Calu3 (cell line): Measurements from ENCODE around the gene RCOR1. TPM values are rescaled to one million over a fixed set of nuclear protein-coding genes. Genes with fewer than 3 reads are reported as not detected.

Experiments used
- BruUV-seq: library from RNA; stranded (reverse); fragments of 400-500 nt; replicated peaks from 2 replicates; lab custom pipeline; 2021; lab: Mats Ljungman, UMichigan
- CTCF ChIA-PET: fragments of 300-600 bp; sonication (Branson Sonifier 250); formaldehyde crosslinking; loops from one replicate; lab custom pipeline; 2022; ENCODE audit warnings: antibody characterized with exemption; lab: Charles Lee
- DNase-seq: peaks from one replicate; pipeline ENCODE4 v3.0.0; 2022
- H3K27ac Mint-ChIP-seq: one replicate; pipeline ENCODE4 v1.8.0; 2022; ENCODE audit warnings: mixed read lengths; ENCODE audit not compliant: unreplicated experiment
- H3K27me3 Mint-ChIP-seq: one replicate; pipeline ENCODE4 v1.8.0; 2022; ENCODE audit warnings: mixed read lengths; ENCODE audit not compliant: unreplicated experiment
- H3K36me3 Mint-ChIP-seq: one replicate; pipeline ENCODE4 v1.8.0; 2022; ENCODE audit warnings: mild to moderate bottlenecking, moderate library complexity, mixed read lengths; ENCODE audit not compliant: insufficient read depth, unreplicated experiment
- H3K4me1 Mint-ChIP-seq: one replicate; pipeline ENCODE4 v1.8.0; 2022; ENCODE audit warnings: mild to moderate bottlenecking, low read depth, mixed read lengths; ENCODE audit not compliant: unreplicated experiment
- H3K4me3 Mint-ChIP-seq: one replicate; pipeline ENCODE4 v1.8.0; 2022; ENCODE audit warnings: mild to moderate bottlenecking, low read depth, moderate library complexity, mixed read lengths; ENCODE audit not compliant: unreplicated experiment
- H3K9me3 Mint-ChIP-seq: one replicate; pipeline ENCODE4 v1.8.0; 2022; ENCODE audit warnings: low read depth, mixed read lengths; ENCODE audit not compliant: unreplicated experiment
- CTCF ChIP-seq: fragments of 200-600 bp; IDR thresholded peaks from one replicate; pipeline ENCODE4 v1.8.0; 2022; ENCODE audit warnings: antibody characterized with exemption; ENCODE audit not compliant: unreplicated experiment
- intact Hi-C: fragments of 100-400 bp; cut with micrococcal nuclease; formaldehyde crosslinking; loops from one replicate; pipeline ENCODE4 v1.10.0; 2022; ENCODE audit not compliant: unreplicated experiment
- total RNA-seq: library from RNA; stranded (reverse); gene quantifications from 2 replicates; pipeline ENCODE4 v1.2.3, GENCODE V29; 2022

RCOR1 gene
- total RNA-seq, 1 experiment from 2014 or later: 28.6 TPM

GRCh38 chr14:102554821-102555819 is 37.3 kb upstream of the RCOR1 start:
- CTCF ChIA-PET: interaction anchor here (0.7 to 1.0 kb wide), 2 partner anchors 30 to 187 kb away, joined by 4 to 8 read pairs; no protein-coding TSS in a partner anchor
- Mint-ChIP-seq H3K27ac (no peak overlapping the region), H3K4me3 (peak overlapping the region; percentile 21), H3K4me1 (no peaks in the 10 kb centered on the region), H3K9me3 (no peaks in the 10 kb centered on the region), H3K27me3 (no peaks in the 10 kb centered on the region), H3K36me3 (no peaks in the 10 kb centered on the region)
- intact Hi-C loops: no loop called here
- peak; percentile 44 for DNase-seq
- no peak for TF ChIP-seq CTCF
- BruUV-seq: no TSS peak

GRCh38 chr14:102556098-102556677 is 36.3 kb upstream of the RCOR1 start:
- no peak for TF ChIP-seq CTCF
- BruUV-seq: no TSS peak
- no peaks in the 10 kb centered on the region for H3K9me3 Mint-ChIP-seq
- no peaks in the 10 kb centered on the region for H3K4me1 Mint-ChIP-seq
- H3K4me3 Mint-ChIP-seq: no peak overlapping the region
- no peak for DNase-seq
- intact Hi-C loops: no loop called here
- H3K36me3 Mint-ChIP-seq: no peaks in the 10 kb centered on the region
- H3K27me3 Mint-ChIP-seq: no peaks in the 10 kb centered on the region
- H3K27ac Mint-ChIP-seq: no peak overlapping the region
- CTCF ChIA-PET: interaction anchor here (0.6 to 0.7 kb wide), 2 partner anchors 188 to 834 kb away, joined by 4 to 8 read pairs; no protein-coding TSS in a partner anchor

- no peak for TF ChIP-seq CTCF
- H3K27ac Mint-ChIP-seq: no peak overlapping the region
- no peak overlapping the region for H3K4me3 Mint-ChIP-seq
- BruUV-seq: no TSS peak
- no peaks in the 10 kb centered on the region for H3K4me1 Mint-ChIP-seq
- CTCF ChIA-PET: no interaction called here
- DNase-seq: no peak
- H3K27me3 Mint-ChIP-seq: no peaks in the 10 kb centered on the region
- no peaks in the 10 kb centered on the region for H3K36me3 Mint-ChIP-seq
- intact Hi-C loops: no loop called here
- no peaks in the 10 kb centered on the region for H3K9me3 Mint-ChIP-seq
Measured at GRCh38 chr14:102557434-102558226, 34.8 kb upstream of the RCOR1 start.

GRCh38 chr14:102558556-102558955 is 33.9 kb upstream of the RCOR1 start:
- CTCF ChIA-PET: no interaction called here
- Mint-ChIP-seq H3K27ac (no peak overlapping the region), H3K4me3 (no peak overlapping the region), H3K4me1 (no peaks in the 10 kb centered on the region), H3K27me3 (no peaks in the 10 kb centered on the region), H3K36me3 (no peaks in the 10 kb centered on the region), H3K9me3 (no peaks in the 10 kb centered on the region)
- intact Hi-C loops: no loop called here
- DNase-seq: no peak
- no peak for TF ChIP-seq CTCF
- no TSS peak for BruUV-seq
